GM23338 (cell line): ENCODE measurements around the gene HCFC2.

ENCODE experiments used
- JUNB ChIP-seq: IDR thresholded peaks from one replicate; pipeline ENCODE4 v1.6.1; 2016; ENCODE audit warnings: antibody characterized with exemption; ENCODE audit not compliant: unreplicated experiment
- POLR2AphosphoS5 ChIP-seq: IDR thresholded peaks from 2 replicates; pipeline ENCODE4 v1.6.1; 2016; ENCODE audit warnings: antibody characterized with exemption, low read depth
- ZNF114 ChIP-seq: fragments of 250-450 bp; sonication (Bioruptor Pico); IDR thresholded peaks from 2 replicates; pipeline ENCODE4 v1.5.0; 2020; ENCODE audit warnings: mild to moderate bottlenecking, moderate library complexity
- TF ChIP-seq, protein P1 (sequence below), 2 experiments: fragments of 200-600 bp in 1 of 2; sonication (generic) in 1 of 2; conservative IDR thresholded peaks; 2 replicates each; pipeline versions ENCODE4 v1.5.1 to v1.6.1; 2016 to 2017; ENCODE audit warnings: antibody characterized with exemption in 2 of 2, low read depth in 2 of 2, mild to moderate bottlenecking in 2 of 2, moderate library complexity in 1 of 2

DNA sequence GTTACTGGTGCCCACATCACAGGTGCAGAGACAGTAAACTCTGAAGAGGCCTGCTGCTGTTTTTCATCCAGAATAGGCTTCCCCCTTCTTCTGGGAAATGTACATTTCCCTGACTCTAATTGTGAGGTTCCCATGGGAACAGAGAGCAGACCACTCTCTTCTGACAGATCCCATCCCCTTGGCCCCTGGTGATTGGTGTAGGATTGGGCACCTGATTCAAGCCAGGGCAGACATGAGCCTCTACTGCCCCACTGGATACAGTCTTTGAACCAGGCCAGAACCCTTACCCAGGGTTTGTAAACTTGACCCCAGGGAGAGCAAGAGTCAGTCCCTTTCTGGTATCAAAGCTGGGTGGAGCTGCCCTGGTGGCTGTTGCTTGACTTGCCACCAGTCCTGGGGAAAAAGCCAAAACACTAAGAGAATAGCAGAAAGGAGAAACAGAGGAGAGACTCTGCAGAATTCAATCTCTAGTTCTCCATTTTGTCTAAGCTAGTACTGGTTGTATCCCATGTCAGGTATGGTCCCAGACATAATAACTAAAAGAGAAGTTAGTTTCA lies 88.4 kb downstream of the HCFC2 start:
- no peak for TF ChIP-seq JUNB
- TF ChIP-seq ZNF114 (CRISPR knock-in tag), result no peak
- TF ChIP-seq POLR2AphosphoS5, result no peak
- TF ChIP-seq, protein P1, sequence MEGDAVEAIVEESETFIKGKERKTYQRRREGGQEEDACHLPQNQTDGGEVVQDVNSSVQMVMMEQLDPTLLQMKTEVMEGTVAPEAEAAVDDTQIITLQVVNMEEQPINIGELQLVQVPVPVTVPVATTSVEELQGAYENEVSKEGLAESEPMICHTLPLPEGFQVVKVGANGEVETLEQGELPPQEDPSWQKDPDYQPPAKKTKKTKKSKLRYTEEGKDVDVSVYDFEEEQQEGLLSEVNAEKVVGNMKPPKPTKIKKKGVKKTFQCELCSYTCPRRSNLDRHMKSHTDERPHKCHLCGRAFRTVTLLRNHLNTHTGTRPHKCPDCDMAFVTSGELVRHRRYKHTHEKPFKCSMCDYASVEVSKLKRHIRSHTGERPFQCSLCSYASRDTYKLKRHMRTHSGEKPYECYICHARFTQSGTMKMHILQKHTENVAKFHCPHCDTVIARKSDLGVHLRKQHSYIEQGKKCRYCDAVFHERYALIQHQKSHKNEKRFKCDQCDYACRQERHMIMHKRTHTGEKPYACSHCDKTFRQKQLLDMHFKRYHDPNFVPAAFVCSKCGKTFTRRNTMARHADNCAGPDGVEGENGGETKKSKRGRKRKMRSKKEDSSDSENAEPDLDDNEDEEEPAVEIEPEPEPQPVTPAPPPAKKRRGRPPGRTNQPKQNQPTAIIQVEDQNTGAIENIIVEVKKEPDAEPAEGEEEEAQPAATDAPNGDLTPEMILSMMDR (conservative IDR thresholded peaks at IDR 0.05; ENCODE audit: low read depth in 2 of 2), result no peak
